ENCODE results near the gene TRHDE.

TRHDE gene

GRCh38 chr12:72618764-72619163 is 346.6 kb downstream of the TRHDE start:
- Histone ChIP-seq H3K4me3 (ENCODE audit: low read depth, low read length) (no peak overlapping the region), H3K4me1 (no peaks in the 10 kb centered on the region), H3K4me2 (ENCODE audit: low read length) (no peak overlapping the region), H3K27me3 (ENCODE audit: control insufficient read depth, insufficient read depth, low read length) (no peaks in the 10 kb centered on the region), H3K36me3 (ENCODE audit: control insufficient read depth, insufficient read depth, low read length) (no peaks in the 10 kb centered on the region), H2AFZ (no peak overlapping the region), H3K9ac (no peak overlapping the region), H3K79me2 (no peaks in the 10 kb centered on the region), H3K27ac (no peak overlapping the region), H3K9me3 (ENCODE audit: control insufficient read depth, low read length) (no peaks in the 10 kb centered on the region)
- TF ChIP-seq, protein P1, sequence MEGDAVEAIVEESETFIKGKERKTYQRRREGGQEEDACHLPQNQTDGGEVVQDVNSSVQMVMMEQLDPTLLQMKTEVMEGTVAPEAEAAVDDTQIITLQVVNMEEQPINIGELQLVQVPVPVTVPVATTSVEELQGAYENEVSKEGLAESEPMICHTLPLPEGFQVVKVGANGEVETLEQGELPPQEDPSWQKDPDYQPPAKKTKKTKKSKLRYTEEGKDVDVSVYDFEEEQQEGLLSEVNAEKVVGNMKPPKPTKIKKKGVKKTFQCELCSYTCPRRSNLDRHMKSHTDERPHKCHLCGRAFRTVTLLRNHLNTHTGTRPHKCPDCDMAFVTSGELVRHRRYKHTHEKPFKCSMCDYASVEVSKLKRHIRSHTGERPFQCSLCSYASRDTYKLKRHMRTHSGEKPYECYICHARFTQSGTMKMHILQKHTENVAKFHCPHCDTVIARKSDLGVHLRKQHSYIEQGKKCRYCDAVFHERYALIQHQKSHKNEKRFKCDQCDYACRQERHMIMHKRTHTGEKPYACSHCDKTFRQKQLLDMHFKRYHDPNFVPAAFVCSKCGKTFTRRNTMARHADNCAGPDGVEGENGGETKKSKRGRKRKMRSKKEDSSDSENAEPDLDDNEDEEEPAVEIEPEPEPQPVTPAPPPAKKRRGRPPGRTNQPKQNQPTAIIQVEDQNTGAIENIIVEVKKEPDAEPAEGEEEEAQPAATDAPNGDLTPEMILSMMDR (IDR thresholded peaks at IDR 0.05), result no peak

- Histone ChIP-seq H3K4me3 (ENCODE audit: low read depth, low read length) (no peak overlapping the region), H3K79me2 (no peaks in the 10 kb centered on the region), H3K9ac (no peak overlapping the region), H3K4me1 (no peaks in the 10 kb centered on the region), H3K9me3 (ENCODE audit: control insufficient read depth, low read length) (no peaks in the 10 kb centered on the region), H3K4me2 (ENCODE audit: low read length) (no peak overlapping the region), H3K36me3 (ENCODE audit: control insufficient read depth, insufficient read depth, low read length) (no peaks in the 10 kb centered on the region), H3K27me3 (ENCODE audit: control insufficient read depth, insufficient read depth, low read length) (no peaks in the 10 kb centered on the region), H3K27ac (no peak overlapping the region), H2AFZ (no peak overlapping the region)
- TF ChIP-seq, protein P1 (IDR thresholded peaks at IDR 0.05), result no peak
Measured at GRCh38 chr12:72622556-72622955, 350.4 kb downstream of the TRHDE start.

- TF ChIP-seq, protein P1 (IDR thresholded peaks at IDR 0.05), result no peak
- Histone ChIP-seq H3K4me2 (ENCODE audit: low read length) (no peak overlapping the region), H2AFZ (no peak overlapping the region), H3K9ac (no peak overlapping the region), H3K4me3 (ENCODE audit: low read depth, low read length) (no peak overlapping the region), H3K79me2 (no peaks in the 10 kb centered on the region), H3K4me1 (no peaks in the 10 kb centered on the region), H3K27ac (no peak overlapping the region), H3K27me3 (ENCODE audit: control insufficient read depth, insufficient read depth, low read length) (no peaks in the 10 kb centered on the region), H3K9me3 (ENCODE audit: control insufficient read depth, low read length) (no peaks in the 10 kb centered on the region), H3K36me3 (ENCODE audit: control insufficient read depth, insufficient read depth, low read length) (no peaks in the 10 kb centered on the region)
Measured at GRCh38 chr12:72631926-72632685, 359.9 kb downstream of the TRHDE start.

GRCh38 chr12:72642706-72643105 is 370.5 kb downstream of the TRHDE start:
- Histone ChIP-seq H3K27ac (no peak overlapping the region), H3K4me3 (ENCODE audit: low read depth, low read length) (no peak overlapping the region), H3K79me2 (no peaks in the 10 kb centered on the region), H3K4me1 (no peaks in the 10 kb centered on the region), H3K9ac (no peak overlapping the region), H3K4me2 (ENCODE audit: low read length) (no peak overlapping the region), H3K27me3 (ENCODE audit: control insufficient read depth, insufficient read depth, low read length) (no peaks in the 10 kb centered on the region), H2AFZ (no peak overlapping the region), H3K9me3 (ENCODE audit: control insufficient read depth, low read length) (no peaks in the 10 kb centered on the region), H3K36me3 (ENCODE audit: control insufficient read depth, insufficient read depth, low read length) (no peaks in the 10 kb centered on the region)
- TF ChIP-seq, protein P1 (IDR thresholded peaks at IDR 0.05), result no peak

GRCh38 chr12:72647139-72647538 is 375.0 kb downstream of the TRHDE start:
- Histone ChIP-seq H3K4me3 (ENCODE audit: low read depth, low read length) (no peak overlapping the region), H2AFZ (no peak overlapping the region), H3K27ac (no peak overlapping the region), H3K4me1 (no peaks in the 10 kb centered on the region), H3K27me3 (ENCODE audit: control insufficient read depth, insufficient read depth, low read length) (no peaks in the 10 kb centered on the region), H3K9me3 (ENCODE audit: control insufficient read depth, low read length) (no peaks in the 10 kb centered on the region), H3K9ac (no peak overlapping the region), H3K79me2 (no peaks in the 10 kb centered on the region), H3K36me3 (ENCODE audit: control insufficient read depth, insufficient read depth, low read length) (no peaks in the 10 kb centered on the region), H3K4me2 (ENCODE audit: low read length) (no peak overlapping the region)
- TF ChIP-seq, protein P1 (IDR thresholded peaks at IDR 0.05), result no peak
